Gastrocnemius medialis (tissue), 4 donors: ENCODE measurements around the gene FBXO28.

Experiments
- POLR2A ChIP-seq, 2 donors: fragments of 450-650 bp; IDR thresholded peaks; one replicate each; pipeline ENCODE4 v1.6.1; 2017; ENCODE audit warnings: antibody characterized with exemption in 2 of 2, mild to moderate bottlenecking in 2 of 2, moderate library complexity in 2 of 2
- TF ChIP-seq, protein P1 (sequence below), 5 experiments: fragments of 450-650 bp in 3 of 5; fragments of 200-600 bp in 2 of 5; sonication (generic) in 2 of 5; IDR thresholded peaks in 4 of 5; conservative IDR thresholded peaks in 1 of 5; 1 replicate in 4 of 5; 2 replicates in 1 of 5; pipeline ENCODE4 v1.5.1; 2016 to 2019; ENCODE audit warnings: antibody characterized with exemption in 5 of 5, mild to moderate bottlenecking in 3 of 5, moderate library complexity in 3 of 5

DNA sequence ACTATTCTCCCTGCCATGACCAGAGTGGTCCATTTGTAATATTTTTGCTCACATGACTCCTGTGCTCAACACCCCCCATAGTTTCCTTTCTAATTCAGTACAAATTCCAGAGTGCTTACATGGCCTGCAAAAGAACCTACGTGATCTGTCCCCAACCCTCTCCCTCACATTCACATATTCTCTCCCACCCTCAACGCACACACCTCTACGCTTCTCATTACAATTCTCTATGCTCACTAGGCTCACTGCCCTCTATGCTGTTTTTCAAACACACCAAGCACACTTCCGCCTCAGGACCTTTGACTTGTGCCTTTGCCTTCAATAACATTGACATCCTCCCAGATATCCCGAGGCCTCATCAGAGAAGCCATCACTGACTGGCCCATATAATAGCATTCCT, 23.8 kb upstream of the FBXO28 start:
- TF ChIP-seq, protein P1, sequence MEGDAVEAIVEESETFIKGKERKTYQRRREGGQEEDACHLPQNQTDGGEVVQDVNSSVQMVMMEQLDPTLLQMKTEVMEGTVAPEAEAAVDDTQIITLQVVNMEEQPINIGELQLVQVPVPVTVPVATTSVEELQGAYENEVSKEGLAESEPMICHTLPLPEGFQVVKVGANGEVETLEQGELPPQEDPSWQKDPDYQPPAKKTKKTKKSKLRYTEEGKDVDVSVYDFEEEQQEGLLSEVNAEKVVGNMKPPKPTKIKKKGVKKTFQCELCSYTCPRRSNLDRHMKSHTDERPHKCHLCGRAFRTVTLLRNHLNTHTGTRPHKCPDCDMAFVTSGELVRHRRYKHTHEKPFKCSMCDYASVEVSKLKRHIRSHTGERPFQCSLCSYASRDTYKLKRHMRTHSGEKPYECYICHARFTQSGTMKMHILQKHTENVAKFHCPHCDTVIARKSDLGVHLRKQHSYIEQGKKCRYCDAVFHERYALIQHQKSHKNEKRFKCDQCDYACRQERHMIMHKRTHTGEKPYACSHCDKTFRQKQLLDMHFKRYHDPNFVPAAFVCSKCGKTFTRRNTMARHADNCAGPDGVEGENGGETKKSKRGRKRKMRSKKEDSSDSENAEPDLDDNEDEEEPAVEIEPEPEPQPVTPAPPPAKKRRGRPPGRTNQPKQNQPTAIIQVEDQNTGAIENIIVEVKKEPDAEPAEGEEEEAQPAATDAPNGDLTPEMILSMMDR (IDR thresholded peaks at IDR 0.05 in 4 of 5, conservative IDR thresholded peaks at IDR 0.05 in 1 of 5) = no peak
- no peak for TF ChIP-seq POLR2A (IDR thresholded peaks at IDR 0.05)
